PC-9 (cell line): ENCODE data around the gene ZNF555. TPM values are rescaled to one million over a fixed set of nuclear protein-coding genes. Genes with fewer than 3 reads are reported as not detected.

Experiments
- BruUV-seq: library from RNA; stranded (reverse); fragments of 400-500 nt; replicated peaks from 2 replicates; lab custom pipeline; 2021; lab: Mats Ljungman, UMichigan
- CTCF ChIA-PET: fragments of 300-600 bp; sonication (Branson Sonifier 250); formaldehyde crosslinking; loops from one replicate; lab custom pipeline; 2022; ENCODE audit warnings: antibody characterized with exemption; lab: Charles Lee
- POLR2A ChIA-PET: fragments of 300-600 bp; sonication (Branson Sonifier 250); formaldehyde crosslinking; loops from one replicate; lab custom pipeline; 2022; ENCODE audit warnings: antibody characterized with exemption; ENCODE audit not compliant: unreplicated experiment; lab: Charles Lee
- DNase-seq, 2 experiments: peaks; one replicate each; pipeline versions ENCODE4 v3.0.0 to v3.0.0-alpha.2; 2015 to 2022; ENCODE audit warnings: mixed read lengths in 1 of 2
- H2AFZ ChIP-seq: fragments of 200-600 bp; sonication (generic); 2 replicates; pipeline ENCODE4 v1.8.1; 2017; ENCODE audit warnings: antibody characterized with exemption
- H3F3A ChIP-seq: fragments of 200-600 bp; sonication (generic); 2 replicates; pipeline ENCODE4 v1.8.1; 2017; ENCODE audit warnings: antibody characterized with exemption, mild to moderate bottlenecking, low read depth; ENCODE audit not compliant: insufficient read depth
- H3K27ac ChIP-seq: fragments of 200-600 bp; sonication (generic); 2 replicates; pipeline ENCODE4 v1.6.1; 2016; ENCODE audit warnings: mixed run types
- H3K27me3 ChIP-seq: fragments of 200-600 bp; sonication (generic); 2 replicates; pipeline ENCODE4 v1.6.1; 2016; ENCODE audit warnings: low read depth, mixed run types; ENCODE audit not compliant: insufficient read depth
- H3K36me3 ChIP-seq: fragments of 200-600 bp; sonication (generic); 2 replicates; pipeline ENCODE4 v1.6.1; 2016; ENCODE audit warnings: low read depth, mixed run types
- H3K4me1 ChIP-seq: fragments of 200-600 bp; sonication (generic); replicated peaks from 2 replicates; pipeline ENCODE4 v1.6.1; 2016; ENCODE audit warnings: mixed run types; ENCODE audit not compliant: insufficient read depth
- H3K4me2 ChIP-seq: fragments of 200-600 bp; sonication (generic); 2 replicates; pipeline ENCODE4 v1.6.1; 2017; ENCODE audit warnings: mixed run types
- H3K4me3 ChIP-seq: fragments of 200-600 bp; sonication (generic); 2 replicates; pipeline ENCODE4 v1.6.1; 2016; ENCODE audit warnings: mixed run types
- H3K79me2 ChIP-seq: fragments of 200-600 bp; sonication (generic); 2 replicates; pipeline ENCODE4 v1.6.1; 2017; ENCODE audit warnings: low read depth, mixed run types
- H3K9me2 ChIP-seq: fragments of 200-600 bp; sonication (generic); 2 replicates; pipeline ENCODE4 v1.8.1; 2017; ENCODE audit warnings: mild to moderate bottlenecking; ENCODE audit not compliant: insufficient read depth
- H3K9me3 ChIP-seq: fragments of 200-600 bp; sonication (generic); 2 replicates; pipeline ENCODE4 v1.8.1; 2016; ENCODE audit warnings: low read depth; ENCODE audit not compliant: insufficient read depth
- H4K20me1 ChIP-seq: fragments of 200-600 bp; sonication (generic); 2 replicates; pipeline ENCODE4 v1.8.1; 2017; ENCODE audit not compliant: insufficient read depth
- CTCF ChIP-seq: fragments of 200-600 bp; sonication (generic); conservative IDR thresholded peaks from 2 replicates; pipeline ENCODE4 v1.6.1; 2017; ENCODE audit warnings: mixed run types, antibody characterized with exemption, mild to moderate bottlenecking, moderate library complexity
- EZH2 ChIP-seq: fragments of 200-600 bp; sonication (generic); IDR thresholded peaks from 2 replicates; pipeline ENCODE4 v1.8.0; 2017; ENCODE audit warnings: antibody characterized with exemption, low read depth
- intact Hi-C: fragments of 100-400 bp; cut with micrococcal nuclease; formaldehyde crosslinking; loops from one replicate; pipeline ENCODE4 v1.10.0; 2022; ENCODE audit not compliant: unreplicated experiment
- total RNA-seq: library from RNA; stranded (reverse); gene quantifications from 2 replicates; pipeline ENCODE4 v1.2.3, GENCODE V29; 2021

ZNF555 gene
- total RNA-seq, 1 experiment from 2014 or later: 2.2 TPM

GRCh38 chr19:2827840-2828489 is 13.3 kb upstream of the ZNF555 start:
- H3K79me2 ChIP-seq: no peaks in the 10 kb centered on the region
- no peak overlapping the region for H3K27ac ChIP-seq
- no TSS peak for BruUV-seq
- H3K36me3 ChIP-seq: no peaks in the 10 kb centered on the region
- H3K4me1 ChIP-seq: no peaks in the 10 kb centered on the region
- no peak for DNase-seq
- CTCF ChIA-PET: interaction anchor here (0.7 kb wide), 1 partner anchor 65 kb away, joined by 3 read pairs; no protein-coding TSS in a partner anchor
- H3F3A ChIP-seq: no peaks in the 10 kb centered on the region
- H4K20me1 ChIP-seq: no peaks in the 10 kb centered on the region
- H3K27me3 ChIP-seq: no peaks in the 10 kb centered on the region
- peaks cover 3% of the 10 kb centered on the region; the same call in 1 of the 2 replicates for H3K9me3 ChIP-seq
- POLR2A ChIA-PET: no interaction called here
- intact Hi-C loops: no loop called here
- no peak overlapping the region for H2AFZ ChIP-seq
- H3K9me2 ChIP-seq: no peaks in the 10 kb centered on the region
- TF ChIP-seq EZH2: no peak
- no peak for TF ChIP-seq CTCF
- H3K4me3 ChIP-seq: no peak overlapping the region
- H3K4me2 ChIP-seq: no peak overlapping the region

GRCh38 chr19:2834294-2834871 is 6.9 kb upstream of the ZNF555 start:
- H2AFZ ChIP-seq: no peak overlapping the region
- no peaks in the 10 kb centered on the region for H3K9me2 ChIP-seq
- no peak overlapping the region for H3K4me2 ChIP-seq
- POLR2A ChIA-PET: no interaction called here
- no peak overlapping the region for H3K4me3 ChIP-seq
- H3K4me1 ChIP-seq: no peaks in the 10 kb centered on the region
- no peak for TF ChIP-seq CTCF
- TF ChIP-seq EZH2: no peak
- H3K27me3 ChIP-seq: no peaks in the 10 kb centered on the region
- CTCF ChIA-PET: no interaction called here
- intact Hi-C loops: no loop called here
- no TSS peak for BruUV-seq
- no peaks in the 10 kb centered on the region for H4K20me1 ChIP-seq
- H3K27ac ChIP-seq: no peak overlapping the region
- H3K36me3 ChIP-seq: no peaks in the 10 kb centered on the region
- H3K79me2 ChIP-seq: no peaks in the 10 kb centered on the region
- H3K9me3 ChIP-seq: peaks cover 11% of the 10 kb centered on the region; the same call in 1 of the 2 replicates
- no peaks in the 10 kb centered on the region for H3F3A ChIP-seq
- no peak for DNase-seq

GRCh38 chr19:2837430-2837829 is 3.8 kb upstream of the ZNF555 start:
- no peaks in the 10 kb centered on the region for H3K9me2 ChIP-seq
- H3K27me3 ChIP-seq: no peaks in the 10 kb centered on the region
- CTCF ChIA-PET: no interaction called here
- no peak overlapping the region for H3K4me3 ChIP-seq
- H4K20me1 ChIP-seq: no peaks in the 10 kb centered on the region
- no peak overlapping the region for H3K27ac ChIP-seq
- no peak overlapping the region for H2AFZ ChIP-seq
- no TSS peak for BruUV-seq
- intact Hi-C loops: no loop called here
- no peaks in the 10 kb centered on the region for H3K4me1 ChIP-seq
- no peaks in the 10 kb centered on the region for H3K36me3 ChIP-seq
- POLR2A ChIA-PET: interaction anchor here (0.6 kb wide), 1 partner anchor 52 kb away, joined by 3 read pairs; the partner anchor contains the start of gene THOP1
- H3K9me3 ChIP-seq: peaks cover 11% of the 10 kb centered on the region; the same call in 1 of the 2 replicates
- no peak overlapping the region for H3K4me2 ChIP-seq
- no peak for DNase-seq
- TF ChIP-seq EZH2 (no peak), CTCF (no peak)
- H3F3A ChIP-seq: no peaks in the 10 kb centered on the region
- no peaks in the 10 kb centered on the region for H3K79me2 ChIP-seq
